Parathyroid adenoma (tissue), 2 donors: ENCODE results near the gene SFRP2.

ENCODE experiments used
- H2AFZ ChIP-seq: fragments of 300-600 bp; sonication (generic); one replicate; pipeline ENCODE4 v1.7.0; 2017; ENCODE audit warnings: antibody characterized with exemption, mild to moderate bottlenecking
- H3K27ac ChIP-seq: fragments of 300-600 bp; sonication (generic); one replicate; pipeline ENCODE4 v1.7.0; 2017
- H3K27me3 ChIP-seq: fragments of 300-600 bp; sonication (generic); one replicate; pipeline ENCODE4 v1.7.0; 2017; ENCODE audit warnings: low read length; ENCODE audit not compliant: control insufficient read depth, insufficient read depth
- H3K36me3 ChIP-seq: fragments of 300-600 bp; sonication (generic); one replicate; pipeline ENCODE4 v1.7.0; 2017; ENCODE audit warnings: low read length; ENCODE audit not compliant: control insufficient read depth, insufficient read depth
- H3K4me1 ChIP-seq: fragments of 300-600 bp; sonication (generic); one replicate; pipeline ENCODE4 v1.7.0; 2017; ENCODE audit warnings: control low read depth
- H3K4me2 ChIP-seq: fragments of 300-600 bp; sonication (generic); one replicate; pipeline ENCODE4 v1.7.0; 2017; ENCODE audit warnings: low read length
- H3K4me3 ChIP-seq: fragments of 300-600 bp; sonication (generic); one replicate; pipeline ENCODE4 v1.7.0; 2017; ENCODE audit warnings: low read depth, low read length
- H3K79me2 ChIP-seq: fragments of 300-600 bp; sonication (generic); one replicate; pipeline ENCODE4 v1.7.0; 2017; ENCODE audit warnings: control low read depth
- H3K9ac ChIP-seq: fragments of 300-600 bp; sonication (generic); one replicate; pipeline ENCODE4 v1.7.0; 2017; ENCODE audit warnings: mild to moderate bottlenecking
- H3K9me3 ChIP-seq: fragments of 300-600 bp; sonication (generic); one replicate; pipeline ENCODE4 v1.7.0; 2017; ENCODE audit warnings: low read length; ENCODE audit not compliant: control insufficient read depth
- CTCF ChIP-seq: fragments of 300-600 bp; sonication (generic); IDR thresholded peaks from one replicate; pipeline ENCODE4 v1.7.0; 2017; ENCODE audit warnings: antibody characterized with exemption, mild to moderate bottlenecking
- donor health status: primary hyperparathyroidism.

The SFRP2 gene

GRCh38 chr4:153747406-153747955 is 41.4 kb downstream of the SFRP2 start:
- Histone ChIP-seq H3K27me3 (no peaks in the 10 kb centered on the region), H3K36me3 (peaks cover 2% of the 10 kb centered on the region), H3K4me1 (no peaks in the 10 kb centered on the region), H3K27ac (no peak overlapping the region), H3K4me2 (no peak overlapping the region), H3K9me3 (no peaks in the 10 kb centered on the region), H3K4me3 (no peak overlapping the region), H3K79me2 (no peaks in the 10 kb centered on the region), H2AFZ (no peak overlapping the region), H3K9ac (no peak overlapping the region)
- no peak for TF ChIP-seq CTCF

GRCh38 chr4:153745651-153746050 is 43.2 kb downstream of the SFRP2 start:
- Histone ChIP-seq H3K36me3 (peaks cover 4% of the 10 kb centered on the region), H3K9me3 (peaks cover 1% of the 10 kb centered on the region), H3K27me3 (no peaks in the 10 kb centered on the region), H3K9ac (no peak overlapping the region), H3K79me2 (no peaks in the 10 kb centered on the region), H3K27ac (no peak overlapping the region), H3K4me2 (no peak overlapping the region), H2AFZ (no peak overlapping the region), H3K4me1 (no peaks in the 10 kb centered on the region), H3K4me3 (no peak overlapping the region)
- TF ChIP-seq CTCF, result no peak

GRCh38 chr4:153741541-153741940 is 47.3 kb downstream of the SFRP2 start:
- no peaks in the 10 kb centered on the region for H3K27me3 ChIP-seq
- H3K4me3 ChIP-seq, result no peak overlapping the region
- H2AFZ ChIP-seq, result no peak overlapping the region
- no peaks in the 10 kb centered on the region for H3K79me2 ChIP-seq
- no peak overlapping the region for H3K4me2 ChIP-seq
- no peak overlapping the region for H3K27ac ChIP-seq
- no peak overlapping the region for H3K9ac ChIP-seq
- peaks cover 7% of the 10 kb centered on the region for H3K9me3 ChIP-seq
- no peaks in the 10 kb centered on the region for H3K4me1 ChIP-seq
- H3K36me3 ChIP-seq, result peaks cover 3% of the 10 kb centered on the region
- TF ChIP-seq CTCF, result no peak

GRCh38 chr4:153735906-153736461 is 52.9 kb downstream of the SFRP2 start:
- Histone ChIP-seq H3K27me3 (no peaks in the 10 kb centered on the region), H3K4me2 (no peak overlapping the region), H3K9ac (no peak overlapping the region), H3K27ac (no peak overlapping the region), H3K36me3 (peaks cover 3% of the 10 kb centered on the region), H2AFZ (no peak overlapping the region), H3K4me3 (no peak overlapping the region), H3K79me2 (no peaks in the 10 kb centered on the region), H3K9me3 (peaks cover 7% of the 10 kb centered on the region), H3K4me1 (no peaks in the 10 kb centered on the region)
- TF ChIP-seq CTCF, result no peak
